HG02678 (cell line): ENCODE results near the gene PPP3R2.

ENCODE experiments used
- ATAC-seq: cut with Tn5 transposase; IDR thresholded peaks from one replicate; pipeline ENCODE4 v1.9.1; 2021; ENCODE audit warnings: mild to moderate bottlenecking, moderate library complexity; ENCODE audit not compliant: unreplicated experiment

Gene PPP3R2

GRCh38 chr9:101594796-101595195, at the start of gene PPP3R2:
TSS of gene PPP3R2 (minus strand) at chr9:101594969. CDS start at chr9:101594921, 48 bp downstream.
- ATAC-seq: no peak

- no peak for ATAC-seq
Observed at GRCh38 chr9:101639785-101640665, 45.3 kb upstream of the PPP3R2 start.

GRCh38 chr9:101639311-101639710, 44.5 kb upstream of the PPP3R2 start:
- ATAC-seq: no peak

- ATAC-seq: no peak
Observed at GRCh38 chr9:101636247-101636646, 41.5 kb upstream of the PPP3R2 start.

- no peak for ATAC-seq
Observed at GRCh38 chr9:101635473-101635872, 40.7 kb upstream of the PPP3R2 start.

- no peak for ATAC-seq
Observed at GRCh38 chr9:101634741-101635409, 40.1 kb upstream of the PPP3R2 start.

- ATAC-seq: no peak
Observed at GRCh38 chr9:101632611-101633010, 37.8 kb upstream of the PPP3R2 start.

GRCh38 chr9:101631892-101632291, 37.1 kb upstream of the PPP3R2 start:
- no peak for ATAC-seq

GRCh38 chr9:101629636-101630035, 34.9 kb upstream of the PPP3R2 start:
- no peak for ATAC-seq

- ATAC-seq: no peak
Observed at GRCh38 chr9:101628173-101628572, 33.4 kb upstream of the PPP3R2 start.

- no peak for ATAC-seq
Observed at GRCh38 chr9:101626295-101626694, 31.5 kb upstream of the PPP3R2 start.

GRCh38 chr9:101625876-101626275, 31.1 kb upstream of the PPP3R2 start:
- ATAC-seq: no peak

GRCh38 chr9:101620452-101620851, 25.7 kb upstream of the PPP3R2 start:
- ATAC-seq: no peak

GRCh38 chr9:101618698-101619097, 23.9 kb upstream of the PPP3R2 start:
- ATAC-seq: peak; percentile 51

- no peak for ATAC-seq
Observed at GRCh38 chr9:101605547-101605946, 10.8 kb upstream of the PPP3R2 start.

- ATAC-seq: no peak
Observed at GRCh38 chr9:101604296-101604695, 9.5 kb upstream of the PPP3R2 start.

GRCh38 chr9:101601904-101602765, 7.4 kb upstream of the PPP3R2 start:
- peak; percentile 61 for ATAC-seq

GRCh38 chr9:101593345-101593744, 1.4 kb downstream of the PPP3R2 start:
- ATAC-seq: no peak

GRCh38 chr9:101592788-101593187, 2.0 kb downstream of the PPP3R2 start:
- no peak for ATAC-seq

- ATAC-seq: no peak
Observed at GRCh38 chr9:101591787-101592446, 2.9 kb downstream of the PPP3R2 start.

GRCh38 chr9:101590901-101591300, 3.9 kb downstream of the PPP3R2 start:
- no peak for ATAC-seq
